MCF 10A (cell line): ENCODE data around the gene BLOC1S5. TPM values are rescaled to one million over a fixed set of nuclear protein-coding genes. Genes with fewer than 3 reads are reported as not detected.

Experiments used
- BruUV-seq: library from RNA; stranded (reverse); fragments of 400-500 nt; replicated peaks from 2 replicates; lab custom pipeline; 2021; lab: Mats Ljungman, UMichigan
- CTCF ChIA-PET: fragments of 300-600 bp; sonication (Branson Sonifier 250); formaldehyde crosslinking; extraction: SDS; loops from one replicate; lab custom pipeline; 2021; ENCODE audit warnings: antibody characterized with exemption, inconsistent platforms; lab: Yijun Ruan, JAX
- POLR2A ChIA-PET: fragments of 300-600, 350-650 bp; sonication (Branson Sonifier 250); formaldehyde crosslinking; extraction: SDS; loops from one replicate; lab custom pipeline; 2020; ENCODE audit warnings: antibody characterized with exemption, inconsistent platforms; lab: Yijun Ruan, JAX
- DNase-seq: peaks from one replicate; pipeline ENCODE4 v3.0.0-alpha.2; 2018; ENCODE audit not compliant: unreplicated experiment
- H3K27ac Mint-ChIP-seq: one replicate; pipeline ENCODE4 v1.8.0; 2022; ENCODE audit warnings: mild to moderate bottlenecking, low read depth, mixed read lengths; ENCODE audit not compliant: unreplicated experiment
- H3K27me3 Mint-ChIP-seq: one replicate; pipeline ENCODE4 v1.8.0; 2022; ENCODE audit warnings: mixed read lengths; ENCODE audit not compliant: insufficient read depth, unreplicated experiment
- H3K36me3 Mint-ChIP-seq: one replicate; pipeline ENCODE4 v1.8.0; 2022; ENCODE audit warnings: mild to moderate bottlenecking, moderate library complexity, mixed read lengths; ENCODE audit not compliant: insufficient read depth, unreplicated experiment
- H3K4me1 Mint-ChIP-seq: one replicate; pipeline ENCODE4 v1.8.0; 2022; ENCODE audit warnings: mixed read lengths; ENCODE audit not compliant: insufficient read depth, unreplicated experiment
- H3K4me3 Mint-ChIP-seq: one replicate; pipeline ENCODE4 v1.8.0; 2022; ENCODE audit warnings: mild to moderate bottlenecking, moderate library complexity, mixed read lengths; ENCODE audit not compliant: unreplicated experiment
- H3K9me3 Mint-ChIP-seq: one replicate; pipeline ENCODE4 v1.8.0; 2022; ENCODE audit warnings: mixed read lengths; ENCODE audit not compliant: unreplicated experiment
- intact Hi-C: fragments of 100-400 bp; cut with micrococcal nuclease; formaldehyde crosslinking; loops from 2 replicates; pipeline ENCODE4 v1.14.1; 2022
- total RNA-seq: library from RNA; stranded (reverse); gene quantifications from 2 replicates; pipeline ENCODE4 v1.2.3, GENCODE V29; 2022
- TF ChIP-seq, protein P1 (sequence below): fragments of 200-600 bp; IDR thresholded peaks from one replicate; pipeline ENCODE4 v1.8.0; 2022; ENCODE audit warnings: antibody characterized with exemption, mild to moderate bottlenecking; ENCODE audit not compliant: unreplicated experiment

The BLOC1S5 gene
- total RNA-seq, 1 experiment from 2014 or later, result 7.7 TPM

- DNase-seq, result no peak
- TSS peak; percentile 97 for BruUV-seq
- POLR2A ChIA-PET, result interaction anchor here (0.6 to 3.6 kb wide), 15 partner anchors 9 to 803 kb away, joined by 3 to 28 read pairs (median 4); partner anchors contain the start of gene EEF1E1
Observed at GRCh38 chr6:8064638-8065518, 689 bp upstream of the BLOC1S5 start.

GRCh38 chr6:8061736-8062135 lies 2.5 kb downstream of the BLOC1S5 start:
- DNase-seq, result no peak
- H3K4me1 Mint-ChIP-seq, result peaks cover 5% of the 10 kb centered on the region
- no peaks in the 10 kb centered on the region for H3K9me3 Mint-ChIP-seq
- CTCF ChIA-PET, result no interaction called here
- POLR2A ChIA-PET, result no interaction called here
- H3K4me3 Mint-ChIP-seq, result no peak overlapping the region
- peaks cover 17% of the 10 kb centered on the region for H3K36me3 Mint-ChIP-seq
- H3K27ac Mint-ChIP-seq, result no peak overlapping the region
- intact Hi-C loops, result loop anchor here (5.0 kb wide), 1 partner anchor 156 kb away; no protein-coding TSS in a partner anchor
- H3K27me3 Mint-ChIP-seq, result no peaks in the 10 kb centered on the region
- BruUV-seq, result no TSS peak
- TF ChIP-seq, protein P1, sequence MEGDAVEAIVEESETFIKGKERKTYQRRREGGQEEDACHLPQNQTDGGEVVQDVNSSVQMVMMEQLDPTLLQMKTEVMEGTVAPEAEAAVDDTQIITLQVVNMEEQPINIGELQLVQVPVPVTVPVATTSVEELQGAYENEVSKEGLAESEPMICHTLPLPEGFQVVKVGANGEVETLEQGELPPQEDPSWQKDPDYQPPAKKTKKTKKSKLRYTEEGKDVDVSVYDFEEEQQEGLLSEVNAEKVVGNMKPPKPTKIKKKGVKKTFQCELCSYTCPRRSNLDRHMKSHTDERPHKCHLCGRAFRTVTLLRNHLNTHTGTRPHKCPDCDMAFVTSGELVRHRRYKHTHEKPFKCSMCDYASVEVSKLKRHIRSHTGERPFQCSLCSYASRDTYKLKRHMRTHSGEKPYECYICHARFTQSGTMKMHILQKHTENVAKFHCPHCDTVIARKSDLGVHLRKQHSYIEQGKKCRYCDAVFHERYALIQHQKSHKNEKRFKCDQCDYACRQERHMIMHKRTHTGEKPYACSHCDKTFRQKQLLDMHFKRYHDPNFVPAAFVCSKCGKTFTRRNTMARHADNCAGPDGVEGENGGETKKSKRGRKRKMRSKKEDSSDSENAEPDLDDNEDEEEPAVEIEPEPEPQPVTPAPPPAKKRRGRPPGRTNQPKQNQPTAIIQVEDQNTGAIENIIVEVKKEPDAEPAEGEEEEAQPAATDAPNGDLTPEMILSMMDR, result no peak

More at GRCh38 chr6:8064638-8065518, 689 bp upstream of the BLOC1S5 start:
- H3K27ac Mint-ChIP-seq, result peak overlapping the region; percentile 82
- TF ChIP-seq, protein P1, result no peak
- H3K9me3 Mint-ChIP-seq, result no peaks in the 10 kb centered on the region
- intact Hi-C loops, result loop anchor here (5.0 kb wide), 1 partner anchor 152 kb away; no protein-coding TSS in a partner anchor
- H3K4me3 Mint-ChIP-seq, result peak overlapping the region; percentile 86
- peaks cover 9% of the 10 kb centered on the region for H3K36me3 Mint-ChIP-seq
- CTCF ChIA-PET, result interaction anchor here (0.7 to 1.5 kb wide), 7 partner anchors 35 to 1253 kb away, joined by 3 to 6 read pairs (median 3); no protein-coding TSS in a partner anchor
- H3K27me3 Mint-ChIP-seq, result no peaks in the 10 kb centered on the region
- peaks cover 5% of the 10 kb centered on the region for H3K4me1 Mint-ChIP-seq

- intact Hi-C loops, result loop anchor here (5.0 kb wide), 1 partner anchor 157 kb away; no protein-coding TSS in a partner anchor
- ChIA-PET CTCF (interaction anchor here (0.6 to 4.4 kb wide), 9 partner anchors 19 to 1253 kb away, joined by 3 to 41 read pairs (median 5); partner anchors contain the start of gene EEF1E1), POLR2A (interaction anchor here (2.6 kb wide), 1 partner anchor 25 kb away, joined by 10 read pairs; no protein-coding TSS in a partner anchor)
- DNase-seq, result no peak
- peaks cover 5% of the 10 kb centered on the region for H3K4me1 Mint-ChIP-seq
- TF ChIP-seq, protein P1, result no peak
- H3K4me3 Mint-ChIP-seq, result no peak overlapping the region
- H3K27me3 Mint-ChIP-seq, result no peaks in the 10 kb centered on the region
- no peaks in the 10 kb centered on the region for H3K9me3 Mint-ChIP-seq
- H3K27ac Mint-ChIP-seq, result no peak overlapping the region
- BruUV-seq, result no TSS peak
- H3K36me3 Mint-ChIP-seq, result peaks cover 17% of the 10 kb centered on the region
Observed at GRCh38 chr6:8060346-8060745, 3.8 kb downstream of the BLOC1S5 start.

- intact Hi-C loops, result loop anchor here (1.0 to 2.0 kb wide), 3 partner anchors 148 to 440 kb away; partner anchors contain the start of gene TXNDC5
- H3K27ac Mint-ChIP-seq, result no peak overlapping the region
- ChIA-PET POLR2A (interaction anchor here (0.6 to 2.6 kb wide), 6 partner anchors 26 to 470 kb away, joined by 3 to 10 read pairs (median 5); partner anchors contain the start of genes EEF1E1 and SNRNP48), CTCF (interaction anchor here (0.6 to 4.4 kb wide), 17 partner anchors 11 to 1382 kb away, joined by 3 to 41 read pairs (median 4); partner anchors contain the start of genes BMP6 and EEF1E1)
- no peaks in the 10 kb centered on the region for H3K9me3 Mint-ChIP-seq
- DNase-seq, result peak; percentile 16
- H3K4me1 Mint-ChIP-seq, result peaks cover 5% of the 10 kb centered on the region
- TF ChIP-seq, protein P1, result no peak
- no TSS peak for BruUV-seq
- H3K36me3 Mint-ChIP-seq, result peaks cover 20% of the 10 kb centered on the region
- no peaks in the 10 kb centered on the region for H3K27me3 Mint-ChIP-seq
- H3K4me3 Mint-ChIP-seq, result no peak overlapping the region
Observed at GRCh38 chr6:8059129-8059528, 5.1 kb downstream of the BLOC1S5 start.
